Measurements from ENCODE around the gene ITPRIPL1.

The ITPRIPL1 gene

GRCh38 chr2:96326564-96326963, 1.4 kb downstream of the ITPRIPL1 start:
- Histone ChIP-seq H3K27me3 (ENCODE audit: control insufficient read depth, insufficient read depth, low read length) (peaks cover 12% of the 10 kb centered on the region), H3K9ac (ENCODE audit: low read length) (no peak overlapping the region), H3K4me3 (ENCODE audit: low read length) (no peak overlapping the region), H3K36me3 (ENCODE audit: control insufficient read depth, insufficient read depth, low read length) (no peaks in the 10 kb centered on the region), H3K4me1 (ENCODE audit: control insufficient read depth, insufficient read depth, low read length) (no peaks in the 10 kb centered on the region), H3K27ac (ENCODE audit: low read depth, low read length) (no peak overlapping the region)

DNA sequence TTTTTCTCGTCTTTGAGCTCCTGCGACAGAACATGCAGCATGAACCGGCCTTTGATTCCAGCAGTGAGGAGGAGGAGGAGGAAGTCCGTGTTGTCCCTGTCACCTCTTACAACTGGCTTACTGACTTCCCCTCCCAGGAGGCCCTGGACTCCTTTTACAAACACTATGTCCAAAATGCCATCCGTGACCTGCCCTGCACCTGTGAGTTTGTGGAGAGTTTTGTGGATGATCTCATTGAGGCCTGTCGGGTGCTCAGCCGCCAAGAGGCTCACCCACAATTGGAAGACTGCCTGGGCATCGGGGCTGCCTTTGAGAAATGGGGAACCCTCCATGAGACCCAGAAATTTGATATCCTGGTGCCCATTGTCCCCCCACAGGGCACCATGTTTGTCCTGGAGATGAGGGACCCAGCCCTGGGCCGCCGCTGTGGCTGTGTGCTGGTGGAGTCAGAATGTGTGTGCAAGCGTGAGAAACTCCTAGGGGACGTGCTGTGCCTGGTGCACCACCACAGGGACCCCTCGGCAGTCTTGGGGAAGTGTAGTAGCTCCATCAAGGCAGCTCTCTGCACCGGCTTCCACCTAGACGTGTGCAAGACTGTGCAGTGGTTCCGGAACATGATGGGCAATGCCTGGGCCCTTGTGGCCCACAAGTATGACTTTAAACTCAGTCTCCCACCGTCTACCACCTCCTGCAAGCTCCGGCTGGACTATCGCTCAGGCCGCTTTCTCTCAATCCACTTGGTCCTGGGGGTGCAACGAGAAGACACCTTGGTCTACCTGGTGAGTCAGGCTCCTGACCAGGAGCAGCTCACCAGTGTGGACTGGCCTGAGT, 2.1 kb downstream of the ITPRIPL1 start:
- no peak overlapping the region for H3K4me3 ChIP-seq (ENCODE audit: low read length)
- no peaks in the 10 kb centered on the region for H3K36me3 ChIP-seq (ENCODE audit: control insufficient read depth, insufficient read depth, low read length)
- H3K27ac ChIP-seq (ENCODE audit: low read depth, low read length) = no peak overlapping the region
- no peak overlapping the region for H3K9ac ChIP-seq (ENCODE audit: low read length)
- no peaks in the 10 kb centered on the region for H3K4me1 ChIP-seq (ENCODE audit: control insufficient read depth, insufficient read depth, low read length)
- peaks cover 12% of the 10 kb centered on the region for H3K27me3 ChIP-seq (ENCODE audit: control insufficient read depth, insufficient read depth, low read length)

DNA sequence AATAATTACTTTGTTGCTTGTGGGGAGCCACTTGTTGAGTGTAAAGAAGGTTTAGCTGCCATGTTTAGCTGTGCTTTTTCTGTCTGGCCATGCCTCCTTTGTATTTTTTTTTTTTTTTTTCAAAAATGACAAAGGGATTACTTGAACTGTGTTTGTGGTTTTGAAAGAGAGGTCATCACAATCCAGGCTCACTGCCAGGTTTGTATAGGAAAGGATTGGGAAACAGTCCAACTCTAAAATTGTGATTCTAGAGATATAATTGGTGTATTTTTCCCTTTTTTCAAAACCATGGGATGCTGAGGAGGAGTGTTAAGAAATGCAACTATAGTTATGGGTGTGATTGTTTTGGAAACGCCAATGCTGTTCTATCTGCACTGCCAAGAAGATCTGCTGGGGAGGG, 4.3 kb downstream of the ITPRIPL1 start:
- H3K36me3 ChIP-seq (ENCODE audit: control insufficient read depth, insufficient read depth, low read length) = no peaks in the 10 kb centered on the region
- no peak overlapping the region for H3K27ac ChIP-seq (ENCODE audit: low read depth, low read length)
- no peak overlapping the region for H3K4me3 ChIP-seq (ENCODE audit: low read length)
- no peaks in the 10 kb centered on the region for H3K4me1 ChIP-seq (ENCODE audit: control insufficient read depth, insufficient read depth, low read length)
- peaks cover 6% of the 10 kb centered on the region for H3K27me3 ChIP-seq (ENCODE audit: control insufficient read depth, insufficient read depth, low read length)
- H3K9ac ChIP-seq (ENCODE audit: low read length) = no peak overlapping the region

DNA sequence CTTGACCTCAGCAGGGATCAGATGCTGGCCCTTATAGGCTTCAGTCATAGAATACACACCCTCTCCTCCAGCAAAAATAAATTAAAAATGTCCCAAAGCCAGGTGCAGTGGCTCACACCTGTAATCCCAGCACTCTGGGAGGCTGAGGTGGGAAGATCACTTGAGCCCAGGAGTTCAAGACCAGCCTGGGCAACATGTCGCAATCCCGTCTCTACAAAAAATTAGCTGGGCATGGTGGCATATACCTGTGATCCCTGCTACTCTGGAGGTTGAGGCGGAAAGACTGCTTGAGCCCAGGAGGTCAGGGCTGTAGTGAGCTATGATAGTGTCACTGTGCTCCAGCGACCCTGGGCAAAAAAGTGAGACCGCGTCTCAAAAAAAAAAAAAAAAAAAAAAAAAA, 4.8 kb downstream of the ITPRIPL1 start:
- Histone ChIP-seq H3K27ac (ENCODE audit: low read depth, low read length) (no peak overlapping the region), H3K9ac (ENCODE audit: low read length) (no peak overlapping the region), H3K27me3 (ENCODE audit: control insufficient read depth, insufficient read depth, low read length) (peaks cover 6% of the 10 kb centered on the region), H3K4me1 (ENCODE audit: control insufficient read depth, insufficient read depth, low read length) (no peaks in the 10 kb centered on the region), H3K4me3 (ENCODE audit: low read length) (no peak overlapping the region), H3K36me3 (ENCODE audit: control insufficient read depth, insufficient read depth, low read length) (no peaks in the 10 kb centered on the region)

DNA sequence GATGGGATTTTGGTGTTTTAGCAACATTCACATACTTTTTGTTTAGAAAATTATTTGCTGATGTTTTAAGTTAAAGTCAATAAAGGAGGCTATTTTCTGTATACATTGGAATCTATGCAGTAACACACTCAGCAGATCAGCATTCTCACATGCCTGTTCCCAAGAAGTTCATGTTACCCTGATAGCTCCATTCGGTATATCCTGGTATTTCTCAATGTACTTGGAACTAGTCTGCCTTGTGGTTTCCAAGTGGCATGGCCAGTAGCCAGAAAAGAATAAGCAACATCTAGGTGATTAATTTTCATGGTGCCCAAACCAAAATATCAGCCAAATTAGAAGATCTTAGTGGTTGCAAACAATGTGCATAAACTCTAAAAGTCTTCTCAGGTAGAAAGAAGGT, 5.3 kb downstream of the ITPRIPL1 start:
- no peak overlapping the region for H3K27ac ChIP-seq (ENCODE audit: low read depth, low read length)
- no peak overlapping the region for H3K9ac ChIP-seq (ENCODE audit: low read length)
- peaks cover 4% of the 10 kb centered on the region for H3K27me3 ChIP-seq (ENCODE audit: control insufficient read depth, insufficient read depth, low read length)
- H3K4me3 ChIP-seq (ENCODE audit: low read length) = no peak overlapping the region
- H3K36me3 ChIP-seq (ENCODE audit: control insufficient read depth, insufficient read depth, low read length) = no peaks in the 10 kb centered on the region
- no peaks in the 10 kb centered on the region for H3K4me1 ChIP-seq (ENCODE audit: control insufficient read depth, insufficient read depth, low read length)

- H3K9ac ChIP-seq (ENCODE audit: low read length) = no peak overlapping the region
- no peaks in the 10 kb centered on the region for H3K27me3 ChIP-seq (ENCODE audit: control insufficient read depth, insufficient read depth, low read length)
- no peak overlapping the region for H3K4me3 ChIP-seq (ENCODE audit: low read length)
Measured at GRCh38 chr2:96333708-96334107, 8.6 kb downstream of the ITPRIPL1 start.

DNA sequence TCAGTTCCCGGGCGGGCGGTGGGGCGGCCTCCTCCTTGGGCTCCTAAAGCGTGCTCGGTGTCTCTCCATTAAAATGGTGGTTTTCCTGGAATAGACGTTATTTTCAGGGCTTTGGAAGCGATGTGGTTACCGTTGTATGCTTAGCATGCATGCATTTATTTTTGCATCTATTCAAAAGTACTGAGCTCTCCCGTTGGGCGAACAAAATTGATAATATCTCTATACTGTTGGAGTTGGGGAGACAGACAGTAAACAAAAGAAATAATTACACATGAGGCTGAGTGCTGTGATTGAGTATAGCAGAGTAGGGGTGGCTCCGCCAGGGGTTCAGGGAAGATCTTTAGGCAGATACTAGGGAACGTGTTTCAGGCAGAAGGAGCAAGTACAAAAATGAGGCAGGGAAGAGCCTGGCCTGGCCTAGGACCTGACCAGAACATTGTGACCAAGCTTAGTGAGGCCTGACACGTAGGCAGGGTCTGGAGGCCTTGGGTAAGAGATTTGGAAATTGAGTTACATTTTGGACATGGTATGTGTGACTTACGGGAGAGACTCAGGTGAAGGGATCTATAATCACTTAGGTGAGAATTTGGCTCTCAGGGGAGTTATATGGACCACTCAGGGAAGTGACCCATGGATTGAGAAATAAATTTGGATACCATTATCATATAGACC, 11.1 kb downstream of the ITPRIPL1 start:
- H3K36me3 ChIP-seq (ENCODE audit: control insufficient read depth, insufficient read depth, low read length) = no peaks in the 10 kb centered on the region
- no peaks in the 10 kb centered on the region for H3K27me3 ChIP-seq (ENCODE audit: control insufficient read depth, insufficient read depth, low read length)
- H3K4me1 ChIP-seq (ENCODE audit: control insufficient read depth, insufficient read depth, low read length) = no peaks in the 10 kb centered on the region
- no peak overlapping the region for H3K9ac ChIP-seq (ENCODE audit: low read length)
- peak overlapping the region; percentile 86 for H3K4me3 ChIP-seq (ENCODE audit: low read length)
- H3K27ac ChIP-seq (ENCODE audit: low read depth, low read length) = no peak overlapping the region

More at GRCh38 chr2:96333708-96334107, 8.6 kb downstream of the ITPRIPL1 start:
- H3K36me3 ChIP-seq (ENCODE audit: control insufficient read depth, insufficient read depth, low read length) = no peaks in the 10 kb centered on the region
- H3K4me1 ChIP-seq (ENCODE audit: control insufficient read depth, insufficient read depth, low read length) = no peaks in the 10 kb centered on the region
- H3K27ac ChIP-seq (ENCODE audit: low read depth, low read length) = no peak overlapping the region

DNA sequence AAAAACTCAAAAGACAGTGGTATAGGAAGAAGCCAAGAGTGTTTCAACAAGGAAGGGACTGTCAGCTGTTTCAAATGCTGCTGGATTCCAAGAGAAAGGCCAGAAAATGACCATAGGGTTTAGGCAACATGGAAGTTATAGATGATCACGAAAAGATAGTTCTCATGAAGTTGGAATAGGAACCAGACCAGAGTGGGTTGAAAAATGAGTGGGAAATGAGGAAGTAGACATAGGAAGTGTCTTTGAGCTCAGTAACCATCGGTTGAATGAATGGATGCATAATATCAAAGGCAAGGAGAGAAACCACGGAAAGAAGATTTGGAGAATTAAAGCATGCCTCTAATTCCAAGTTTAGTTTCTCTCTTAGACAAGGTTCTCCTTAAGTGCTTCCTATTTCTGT, 11.8 kb downstream of the ITPRIPL1 start:
- H3K27ac ChIP-seq (ENCODE audit: low read depth, low read length) = no peak overlapping the region
- no peaks in the 10 kb centered on the region for H3K36me3 ChIP-seq (ENCODE audit: control insufficient read depth, insufficient read depth, low read length)
- H3K27me3 ChIP-seq (ENCODE audit: control insufficient read depth, insufficient read depth, low read length) = no peaks in the 10 kb centered on the region
- no peak overlapping the region for H3K9ac ChIP-seq (ENCODE audit: low read length)
- H3K4me3 ChIP-seq (ENCODE audit: low read length) = no peak overlapping the region
- no peaks in the 10 kb centered on the region for H3K4me1 ChIP-seq (ENCODE audit: control insufficient read depth, insufficient read depth, low read length)

GRCh38 chr2:96340493-96341414, 15.6 kb downstream of the ITPRIPL1 start:
- Histone ChIP-seq H3K4me1 (ENCODE audit: control insufficient read depth, insufficient read depth, low read length) (no peaks in the 10 kb centered on the region), H3K27ac (ENCODE audit: low read depth, low read length) (no peak overlapping the region)

GRCh38 chr2:96341641-96342040, 16.5 kb downstream of the ITPRIPL1 start:
- Histone ChIP-seq H3K36me3 (ENCODE audit: control insufficient read depth, insufficient read depth, low read length) (no peaks in the 10 kb centered on the region), H3K4me1 (ENCODE audit: control insufficient read depth, insufficient read depth, low read length) (no peaks in the 10 kb centered on the region), H3K9ac (ENCODE audit: low read length) (no peak overlapping the region)

More at GRCh38 chr2:96340493-96341414, 15.6 kb downstream of the ITPRIPL1 start:
- Histone ChIP-seq H3K36me3 (ENCODE audit: control insufficient read depth, insufficient read depth, low read length) (no peaks in the 10 kb centered on the region), H3K27me3 (ENCODE audit: control insufficient read depth, insufficient read depth, low read length) (no peaks in the 10 kb centered on the region), H3K9ac (ENCODE audit: low read length) (no peak overlapping the region), H3K4me3 (ENCODE audit: low read length) (no peak overlapping the region)

GRCh38 chr2:96342085-96342484, 17.0 kb downstream of the ITPRIPL1 start:
- no peaks in the 10 kb centered on the region for H3K4me1 ChIP-seq (ENCODE audit: control insufficient read depth, insufficient read depth, low read length)
- H3K4me3 ChIP-seq (ENCODE audit: low read length) = no peak overlapping the region
- no peak overlapping the region for H3K27ac ChIP-seq (ENCODE audit: low read depth, low read length)
- H3K9ac ChIP-seq (ENCODE audit: low read length) = no peak overlapping the region
- H3K27me3 ChIP-seq (ENCODE audit: control insufficient read depth, insufficient read depth, low read length) = no peaks in the 10 kb centered on the region
- H3K36me3 ChIP-seq (ENCODE audit: control insufficient read depth, insufficient read depth, low read length) = no peaks in the 10 kb centered on the region

More at GRCh38 chr2:96341641-96342040, 16.5 kb downstream of the ITPRIPL1 start:
- no peaks in the 10 kb centered on the region for H3K27me3 ChIP-seq (ENCODE audit: control insufficient read depth, insufficient read depth, low read length)
- H3K27ac ChIP-seq (ENCODE audit: low read depth, low read length) = no peak overlapping the region
- no peak overlapping the region for H3K4me3 ChIP-seq (ENCODE audit: low read length)

DNA sequence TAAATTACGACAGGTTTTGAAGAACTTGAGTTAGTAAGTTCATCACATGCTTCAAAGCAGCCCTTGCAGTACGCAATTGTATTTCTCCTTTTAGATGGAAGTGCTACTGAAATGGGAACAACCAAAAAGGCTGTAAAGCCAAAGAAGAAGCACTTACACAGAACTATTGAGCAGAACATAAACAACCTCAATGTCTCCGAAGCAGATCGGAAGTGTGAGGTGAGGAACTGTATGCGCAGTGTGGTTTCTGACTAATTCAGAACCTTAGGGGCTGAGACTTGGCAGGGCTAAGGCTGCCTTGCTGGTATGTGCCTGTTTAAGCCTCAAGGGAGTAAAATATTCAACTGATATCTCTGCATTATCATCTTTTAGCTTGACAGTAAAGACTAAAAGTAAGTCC, 18.9 kb downstream of the ITPRIPL1 start:
- H3K9ac ChIP-seq (ENCODE audit: low read length) = no peak overlapping the region
- H3K27me3 ChIP-seq (ENCODE audit: control insufficient read depth, insufficient read depth, low read length) = no peaks in the 10 kb centered on the region
- H3K4me1 ChIP-seq (ENCODE audit: control insufficient read depth, insufficient read depth, low read length) = no peaks in the 10 kb centered on the region
- H3K36me3 ChIP-seq (ENCODE audit: control insufficient read depth, insufficient read depth, low read length) = no peaks in the 10 kb centered on the region
- H3K27ac ChIP-seq (ENCODE audit: low read depth, low read length) = no peak overlapping the region
- no peak overlapping the region for H3K4me3 ChIP-seq (ENCODE audit: low read length)

Measured in rectal smooth muscle tissue (tissue), 1 donor.